Activated effector memory CD4-positive, alpha-beta T cell treated with anti-CD3 and anti-CD28 coated beads, Interleukin-2, amount 50 U/mL, for 16 hours (primary cell): Measurements from ENCODE around the gene CNKSR3.
"Not testable (repeated sequence)": the region's sequence is repeated elsewhere in the genome, so short reads cannot be mapped to it uniquely, and the experiment has no call there.

Experiments
- DNase-seq: peaks from one replicate; pipeline ENCODE4 v3.0.0-alpha.2; 2020

The CNKSR3 gene

DNA sequence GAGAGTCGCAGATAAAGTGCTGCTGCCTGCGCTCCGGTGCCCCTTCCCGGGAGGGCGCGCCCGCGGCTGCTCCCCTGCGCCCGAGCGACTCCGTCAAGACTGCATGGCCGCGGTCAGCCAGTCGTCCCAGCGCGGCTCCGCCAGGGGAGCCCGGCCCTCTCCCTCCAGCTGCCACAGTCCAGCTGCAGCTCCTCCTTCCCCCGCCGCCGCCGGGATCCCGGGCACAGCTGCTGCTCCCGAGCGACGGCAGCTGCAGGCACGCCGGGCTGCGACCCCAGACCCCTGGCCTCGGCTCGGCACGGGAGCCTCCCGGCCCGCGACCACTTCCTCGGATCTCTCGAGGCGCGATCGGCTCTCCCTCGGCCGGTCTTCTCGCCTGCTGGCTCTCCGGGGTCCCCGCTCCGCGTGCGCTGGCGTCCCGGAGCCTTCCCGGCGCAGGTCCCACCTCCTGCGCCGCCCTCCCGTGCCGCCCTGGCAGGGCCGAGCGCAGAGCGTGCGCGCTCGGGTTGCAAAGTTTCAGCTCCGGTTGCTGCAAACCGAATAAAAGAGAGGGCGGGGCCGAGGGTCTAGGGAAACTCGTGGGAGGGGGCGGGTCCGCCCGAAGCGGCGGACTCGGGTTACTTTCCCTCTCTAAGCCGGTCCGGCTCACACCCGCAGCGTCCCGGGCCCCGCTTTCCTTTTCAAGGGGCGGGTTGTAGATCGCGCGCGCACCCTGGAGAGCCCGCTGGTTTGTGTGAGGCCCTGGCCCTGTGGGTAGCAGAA is at the start of gene CNKSR3:
CNKSR3 (minus strand) TSS at position 542 of the 762 bp plus-strand sequence. CDS start 571 bp downstream, outside the sequence.
- DNase-seq, result no peak

DNA sequence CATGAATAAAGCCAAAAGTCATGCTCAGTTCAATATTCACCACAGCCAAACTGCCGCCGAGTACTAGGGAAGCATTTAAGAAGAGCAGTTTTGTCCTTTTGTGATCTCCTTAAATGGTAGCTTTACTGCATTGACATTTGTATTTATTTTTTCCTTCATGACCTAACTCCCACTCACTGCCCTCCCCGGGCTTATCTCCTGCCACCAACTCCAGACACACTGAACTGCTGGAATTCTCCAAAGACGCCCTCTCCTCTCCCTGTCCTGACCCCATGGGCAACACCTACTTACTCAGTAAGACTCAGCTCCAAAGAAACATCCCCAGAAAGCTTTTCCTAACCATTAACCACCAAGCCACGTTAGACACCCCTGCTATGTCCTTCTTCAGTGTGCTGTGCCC is 48.5 kb upstream of the CNKSR3 start:
- DNase-seq, result no peak

DNA sequence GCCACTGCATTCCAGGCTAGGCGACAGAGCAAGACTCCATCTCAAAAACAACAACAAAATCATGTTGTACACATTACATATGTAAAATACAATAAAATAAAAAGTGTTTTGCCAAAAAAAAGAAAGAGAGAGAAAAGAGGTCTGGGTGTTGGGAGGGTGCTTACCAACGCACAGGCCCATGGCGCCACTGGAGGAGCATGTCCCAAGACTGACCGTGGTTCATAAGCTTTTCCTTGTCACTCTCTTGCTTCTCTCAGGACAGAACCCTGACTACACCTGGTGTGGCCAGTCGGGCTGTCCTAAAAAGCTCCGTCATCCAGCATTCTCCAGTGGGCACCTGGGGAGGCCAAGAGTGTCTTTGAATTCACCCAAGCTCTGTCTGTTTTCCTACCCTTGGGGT is 48.0 kb upstream of the CNKSR3 start:
- DNase-seq, result no peak

DNA sequence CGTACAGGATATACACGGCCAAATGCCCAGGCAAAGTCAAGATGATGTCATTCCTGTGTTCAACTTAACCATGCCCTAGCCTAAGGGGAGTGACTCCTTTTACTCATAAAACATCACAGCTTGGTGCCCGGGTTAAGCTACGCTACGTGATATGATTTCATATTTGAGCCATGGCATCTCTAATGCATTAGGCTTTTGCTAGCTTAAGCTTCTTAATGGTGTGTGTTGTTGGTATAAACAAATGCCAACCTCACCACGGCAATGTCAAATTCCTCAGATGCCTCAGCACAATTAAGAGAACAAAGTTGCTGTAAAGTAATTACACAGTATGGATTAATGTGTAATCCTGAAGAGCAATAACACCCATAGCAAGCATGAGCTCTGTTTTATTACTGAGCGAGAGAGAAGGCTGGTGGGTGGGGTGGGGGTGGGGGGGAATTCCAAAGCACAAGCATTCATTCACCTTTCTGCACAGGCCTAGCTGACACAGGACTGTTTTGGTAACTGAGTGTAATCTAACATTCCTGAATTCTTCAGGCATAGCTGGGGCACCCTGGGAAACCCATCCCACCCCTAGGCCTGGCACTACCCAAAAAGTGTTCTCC is 44.7 kb upstream of the CNKSR3 start:
- DNase-seq, result no peak

DNA sequence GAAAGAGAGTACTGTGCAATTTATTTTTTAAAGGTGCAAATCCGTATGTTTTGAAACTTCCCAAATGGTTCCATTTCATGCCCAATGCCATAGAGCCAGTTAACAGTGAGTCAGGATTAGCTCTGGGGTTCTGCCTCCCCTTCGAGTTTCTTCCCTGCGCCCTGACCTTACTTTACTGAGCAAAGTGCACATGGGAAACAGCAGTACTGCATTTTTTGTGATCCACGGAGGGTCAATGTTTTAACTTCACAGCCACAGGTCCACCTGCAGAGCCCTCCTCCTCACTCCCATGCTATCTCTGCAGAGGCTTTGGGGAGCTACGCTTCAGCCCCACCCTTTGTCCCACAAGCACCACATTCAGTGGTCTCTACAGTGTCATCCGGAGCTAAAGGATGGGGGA is 44.0 kb upstream of the CNKSR3 start:
- no peak for DNase-seq

DNA sequence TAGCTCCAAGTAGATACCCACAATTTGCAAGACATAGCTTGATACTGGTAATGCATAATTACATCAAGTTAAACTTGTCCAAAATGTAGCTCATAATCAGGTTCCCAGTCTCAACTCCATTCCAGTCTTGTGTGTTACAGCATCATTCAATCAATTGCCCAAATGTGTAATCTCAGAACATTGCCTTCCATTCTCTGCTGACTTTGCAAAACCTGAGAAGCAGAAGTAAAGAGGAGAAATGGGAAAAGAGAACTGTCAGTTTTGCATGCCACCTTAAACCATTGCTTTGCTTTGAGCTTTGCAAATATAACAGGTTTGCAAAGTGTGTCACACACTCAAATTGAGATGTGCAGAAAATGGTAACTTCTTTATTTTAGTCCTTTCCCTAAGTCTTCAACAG is 40.3 kb upstream of the CNKSR3 start:
- DNase-seq, result no peak

DNA sequence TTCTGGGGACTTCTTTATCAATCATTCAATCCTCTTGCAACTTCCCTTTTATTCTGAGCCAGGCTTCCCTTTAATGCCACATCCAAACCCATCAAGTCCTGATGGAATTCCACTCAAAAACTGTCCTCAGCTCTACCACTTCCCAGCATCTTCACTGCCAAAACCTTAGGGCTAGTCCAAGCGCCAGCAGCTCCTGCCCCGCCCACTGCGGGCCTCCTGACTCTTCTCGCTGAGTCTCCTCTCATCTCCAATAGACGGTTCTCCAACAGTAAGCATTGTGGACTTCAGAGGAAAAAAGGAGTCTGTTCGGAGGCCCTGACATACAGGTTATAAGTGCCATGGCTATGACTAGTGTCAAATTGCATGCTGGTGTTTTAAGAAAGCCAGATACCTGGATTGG is 38.7 kb upstream of the CNKSR3 start:
- no peak for DNase-seq

DNA sequence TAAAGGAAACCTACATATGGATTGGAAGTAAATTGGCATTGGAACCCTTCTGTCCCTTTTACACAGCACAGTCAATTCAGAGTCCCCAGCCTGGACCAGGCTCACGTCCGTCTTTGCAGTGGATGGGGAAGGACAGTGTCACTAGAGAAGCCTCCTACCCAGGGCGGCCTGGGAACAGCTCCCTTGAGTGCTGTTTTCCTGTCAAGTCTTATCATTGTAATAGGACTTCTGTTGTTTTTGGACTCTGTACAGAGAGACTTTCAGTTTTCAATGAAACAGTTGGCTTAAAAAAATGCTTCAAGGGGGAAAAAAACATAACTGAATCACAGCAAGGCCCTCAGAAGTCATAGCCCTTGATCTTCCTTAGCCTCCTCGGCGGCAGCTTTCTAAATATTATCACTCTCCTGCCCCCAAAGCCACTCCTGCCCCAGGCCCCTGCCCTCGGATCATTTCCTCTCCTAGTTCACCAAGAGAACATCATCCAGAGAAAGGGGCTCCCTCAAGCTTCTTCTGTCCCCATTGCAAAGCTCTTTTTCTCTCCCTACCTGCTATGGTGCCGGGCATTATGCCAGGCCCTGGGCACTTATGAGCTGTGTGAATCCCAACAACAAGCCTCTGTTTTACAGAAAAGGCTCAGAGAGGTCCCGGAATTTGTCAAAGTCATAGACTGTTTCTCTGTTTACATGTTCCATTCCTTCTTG is 37.8 kb upstream of the CNKSR3 start:
- DNase-seq, result no peak

DNA sequence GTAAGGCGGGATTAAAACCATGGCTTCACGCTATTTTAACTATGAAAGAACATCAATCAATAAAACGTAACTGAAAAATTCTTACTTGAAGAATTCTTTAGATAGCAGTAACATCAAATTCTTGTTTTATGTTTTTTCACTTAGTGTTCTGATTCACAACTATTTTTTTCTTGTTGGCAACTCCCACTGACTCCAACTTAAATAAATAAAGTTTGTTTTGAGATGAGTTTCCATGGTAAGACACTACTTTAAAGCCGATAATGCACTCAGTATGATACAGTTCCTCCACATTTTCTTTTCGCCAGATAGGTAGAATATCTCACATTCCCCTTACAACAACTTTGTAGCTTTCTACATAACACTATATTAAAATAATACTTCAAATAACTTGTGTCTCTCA is 33.1 kb upstream of the CNKSR3 start:
- no peak for DNase-seq

DNA sequence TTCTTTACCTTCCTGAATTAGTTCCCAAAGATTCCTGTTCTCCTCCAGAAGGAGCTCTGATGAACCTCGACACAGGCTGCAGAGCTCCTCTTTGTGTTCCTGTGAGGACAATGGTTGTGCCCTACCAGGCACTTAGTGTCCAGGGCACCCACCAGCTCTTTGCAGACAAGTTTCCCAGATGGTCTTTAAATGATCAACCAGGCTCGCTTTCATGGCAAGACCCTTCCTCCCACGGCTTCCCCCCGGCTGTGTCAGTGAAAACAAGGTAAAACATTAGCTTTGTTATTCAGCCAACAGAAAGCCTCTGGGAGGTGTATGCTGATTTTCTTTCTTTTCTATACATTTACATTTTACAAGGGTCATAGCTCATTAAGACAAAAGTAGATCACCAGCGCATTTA is 32.3 kb upstream of the CNKSR3 start:
- no peak for DNase-seq

DNA sequence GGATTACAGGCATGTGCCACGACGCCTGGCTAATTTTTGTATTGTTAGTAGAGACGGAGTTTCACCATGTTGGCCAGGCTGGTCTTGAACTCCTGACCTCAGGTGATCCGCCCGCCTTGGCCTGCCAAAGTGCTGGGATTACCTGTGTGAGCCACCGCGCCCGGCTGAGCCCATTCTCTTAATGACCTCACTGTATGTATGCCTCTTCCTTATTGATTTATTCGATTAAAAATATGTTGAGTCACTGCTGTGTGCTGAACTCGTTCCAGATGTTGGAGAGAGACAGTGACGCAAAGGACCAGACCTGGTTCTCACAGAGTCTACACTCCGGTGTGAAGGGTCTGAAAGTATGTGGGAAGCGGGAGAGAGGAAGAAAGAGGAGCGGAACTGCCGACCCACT is 31.4 kb upstream of the CNKSR3 start:
- DNase-seq, result not testable (repeated sequence)

DNA sequence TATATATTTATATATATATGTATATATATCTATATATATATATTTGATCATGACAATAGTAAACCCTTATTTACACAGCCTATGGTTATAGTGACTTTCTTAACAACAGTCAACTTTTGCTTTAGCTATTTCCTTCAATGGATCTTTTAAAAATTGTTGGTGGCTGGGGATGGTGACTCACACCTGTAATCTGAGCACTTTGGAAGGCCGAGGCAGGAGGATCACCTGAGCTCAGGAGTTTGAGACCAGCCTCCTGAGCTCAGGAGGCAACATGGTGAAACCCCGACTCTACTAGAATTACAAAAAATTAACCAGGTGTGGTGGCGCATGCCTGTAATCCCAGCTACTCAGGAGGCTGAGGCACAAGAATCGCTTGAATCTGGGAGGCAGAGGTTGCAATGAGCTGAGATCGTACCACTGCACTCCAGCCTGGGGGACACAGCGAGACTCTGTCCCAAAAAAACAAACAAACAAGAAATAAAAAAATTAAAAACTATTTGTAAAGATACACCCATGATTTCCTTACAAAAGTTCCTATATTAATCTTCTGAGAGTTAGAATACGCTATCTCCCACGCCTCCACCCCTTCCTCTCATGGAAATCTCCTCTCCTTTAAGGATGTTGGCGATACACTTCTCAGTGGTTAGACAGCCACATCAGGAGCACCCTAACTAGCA is 29.2 kb upstream of the CNKSR3 start:
- DNase-seq, result no peak

DNA sequence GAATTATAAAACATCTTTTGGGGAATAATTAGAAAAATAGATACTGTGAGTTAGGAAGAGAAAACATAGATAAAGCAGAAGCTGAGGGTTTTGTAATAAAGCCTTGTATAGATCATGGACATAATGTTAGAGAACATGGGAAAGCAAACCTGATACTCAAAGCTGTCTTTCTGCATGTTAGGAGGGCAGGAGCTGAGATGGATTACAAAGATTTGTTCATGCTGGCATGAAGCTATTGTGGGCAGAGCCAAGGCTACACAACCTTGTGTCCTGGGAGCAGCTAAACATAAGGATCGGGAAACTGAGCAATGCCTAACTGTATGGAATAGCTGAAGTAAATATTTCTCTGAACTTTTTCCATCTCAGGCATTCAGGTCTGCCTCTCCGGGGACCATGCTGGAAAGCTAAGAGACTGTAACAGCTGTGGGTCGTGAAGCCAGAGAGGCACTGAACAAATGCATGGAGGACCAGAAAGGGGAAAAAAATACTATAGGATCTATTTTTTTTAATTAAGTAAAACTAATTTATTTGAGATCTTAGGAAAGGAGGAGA is 28.2 kb upstream of the CNKSR3 start:
- DNase-seq, result no peak

DNA sequence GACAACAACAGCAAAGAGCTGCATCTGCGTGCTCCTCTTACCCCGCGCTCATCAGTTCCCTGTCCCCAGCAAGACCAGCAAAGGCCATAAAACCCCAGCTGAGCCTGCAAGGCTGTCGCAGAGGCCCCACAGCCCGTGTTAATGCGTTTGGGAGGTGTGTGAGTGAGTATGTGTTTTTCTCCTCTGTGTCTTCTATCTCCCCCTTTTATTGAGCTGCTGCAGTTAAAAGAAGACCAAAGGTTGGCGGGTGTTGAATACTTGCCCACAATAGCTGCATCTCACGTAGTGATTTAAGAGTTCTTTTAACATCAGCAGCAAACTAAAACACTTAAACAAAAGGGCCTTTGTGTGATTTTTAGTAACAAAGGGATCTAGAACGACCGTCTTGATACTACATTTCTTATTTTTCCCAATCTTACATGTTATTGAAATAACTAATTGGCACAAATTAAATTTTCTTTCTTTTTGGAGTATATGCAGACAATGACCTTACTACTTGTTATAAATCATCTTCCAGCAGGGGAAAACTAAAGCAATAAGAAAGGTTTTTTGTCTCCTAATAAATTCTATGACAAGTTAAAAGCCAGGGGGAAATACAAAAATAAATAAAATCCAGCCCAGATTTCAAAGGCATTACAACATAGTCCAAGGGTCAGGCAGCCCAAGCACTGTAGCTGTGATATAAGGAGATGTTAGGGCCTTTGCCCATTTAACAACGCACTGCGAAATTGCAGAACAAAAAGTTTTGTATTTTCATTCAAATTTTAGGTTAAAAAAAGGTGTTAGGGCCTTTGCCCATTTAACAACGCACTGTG is 27.2 kb upstream of the CNKSR3 start:
- no peak for DNase-seq

DNA sequence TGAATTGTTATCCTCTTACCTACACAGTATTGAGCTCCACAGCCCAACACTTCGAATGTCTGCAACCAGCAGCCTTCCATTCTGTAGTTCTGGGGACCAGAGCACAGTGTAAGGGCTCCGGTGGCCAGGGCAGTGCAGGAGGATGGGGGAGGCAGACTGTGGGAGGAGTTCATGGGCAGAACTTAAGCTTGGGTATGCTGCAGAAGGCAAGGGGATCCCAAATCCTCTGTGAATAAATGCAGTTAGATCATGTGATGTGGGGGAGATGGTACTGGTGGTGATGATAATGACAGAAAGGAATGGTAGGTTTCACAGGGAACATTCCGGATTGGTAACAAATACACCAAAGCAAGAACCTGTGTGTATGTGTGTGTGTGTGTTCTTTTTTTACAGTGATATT is 26.5 kb upstream of the CNKSR3 start:
- no peak for DNase-seq

DNA sequence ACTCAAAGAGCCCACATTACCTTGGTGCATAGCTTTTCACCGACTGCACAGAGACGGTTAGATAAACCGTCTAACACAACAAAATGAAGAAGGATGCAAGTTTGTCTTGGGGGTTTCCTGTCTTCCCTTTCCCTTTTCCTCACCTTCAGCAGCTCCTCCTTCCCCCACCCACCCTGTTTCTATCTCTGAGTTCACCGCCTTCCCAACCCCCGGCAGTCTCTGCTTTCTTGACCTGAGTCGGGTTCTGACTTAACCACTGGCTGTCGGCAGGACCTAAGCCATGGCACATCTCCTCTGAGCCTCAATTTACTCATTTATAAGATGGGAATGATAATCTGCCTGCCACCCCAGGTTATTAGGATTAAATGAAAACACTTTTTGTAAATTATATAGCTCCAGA is 25.8 kb upstream of the CNKSR3 start:
- DNase-seq, result no peak

DNA sequence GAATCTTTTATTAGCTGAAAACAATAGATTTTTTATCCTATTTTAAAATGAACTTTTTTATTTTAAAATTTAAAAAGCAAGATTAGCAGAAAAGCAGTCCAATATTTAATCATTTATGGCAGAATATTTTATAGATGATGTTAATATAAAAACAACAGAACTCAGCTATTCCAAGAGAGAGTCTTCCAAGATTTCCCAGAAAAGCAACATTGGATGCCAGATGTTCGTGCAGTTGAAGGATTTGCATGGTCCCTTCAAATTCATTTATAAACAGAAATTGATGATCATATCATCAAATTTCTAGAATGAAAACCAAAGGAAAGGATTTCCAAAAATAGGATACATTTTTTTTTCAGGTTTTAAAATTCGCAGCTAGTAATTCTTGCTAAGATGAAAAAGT is 25.4 kb upstream of the CNKSR3 start:
- DNase-seq, result no peak

DNA sequence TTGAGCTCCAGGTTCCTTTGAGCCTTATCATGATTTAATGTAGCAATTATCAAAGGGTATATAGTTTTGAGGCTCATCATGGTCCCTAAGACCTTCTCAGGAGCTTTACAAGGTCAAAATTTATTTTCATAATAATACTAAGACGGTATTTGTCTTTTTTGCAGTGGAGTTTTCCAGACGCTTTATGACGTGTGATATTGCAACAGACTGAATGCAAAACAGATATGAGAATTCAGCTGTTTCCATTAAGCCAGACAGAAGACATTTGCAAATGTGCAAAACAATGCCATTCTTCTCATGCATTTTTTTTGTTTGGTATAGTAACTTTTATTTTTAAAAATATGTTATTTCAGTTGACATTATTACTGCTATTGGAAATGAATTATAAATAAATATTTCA is 24.7 kb upstream of the CNKSR3 start:
- DNase-seq, result no peak

DNA sequence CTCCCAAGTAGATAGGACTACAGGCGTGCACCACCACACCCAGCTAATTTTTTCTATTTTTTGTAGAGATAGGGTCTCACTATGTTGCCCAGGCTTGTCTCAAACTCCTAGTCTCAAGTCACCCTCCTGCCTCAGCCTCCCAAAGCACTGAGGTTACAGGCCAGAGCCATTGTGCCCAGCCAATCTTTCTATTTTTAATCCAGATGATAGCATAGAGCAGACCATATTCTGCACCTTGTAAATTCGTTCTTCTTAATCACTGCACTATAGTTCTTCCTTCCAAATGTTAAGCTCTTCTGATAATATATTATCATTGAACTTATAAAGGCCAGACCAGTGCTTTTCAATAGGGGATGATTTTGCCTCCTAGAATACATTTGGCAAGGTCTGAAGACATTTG is 24.0 kb upstream of the CNKSR3 start:
- DNase-seq, result no peak

DNA sequence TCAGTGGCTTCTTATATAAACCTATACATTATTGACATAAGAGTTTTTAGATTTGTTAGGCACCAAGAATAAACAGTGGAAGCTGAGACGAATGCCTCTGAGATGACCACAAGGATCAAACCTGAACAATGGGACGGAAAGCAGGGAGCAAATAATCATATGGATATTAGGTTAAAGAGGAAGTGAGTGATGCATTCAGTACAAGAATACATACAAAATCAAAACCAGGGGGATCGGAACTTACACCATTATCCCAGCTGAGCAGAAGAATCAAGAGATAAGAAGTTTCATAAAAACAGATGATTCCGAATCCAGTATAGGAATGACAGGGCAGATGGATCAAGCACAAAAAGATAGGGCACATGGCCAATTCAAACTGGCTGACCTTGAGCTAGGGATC is 21.9 kb upstream of the CNKSR3 start:
- no peak for DNase-seq

DNA sequence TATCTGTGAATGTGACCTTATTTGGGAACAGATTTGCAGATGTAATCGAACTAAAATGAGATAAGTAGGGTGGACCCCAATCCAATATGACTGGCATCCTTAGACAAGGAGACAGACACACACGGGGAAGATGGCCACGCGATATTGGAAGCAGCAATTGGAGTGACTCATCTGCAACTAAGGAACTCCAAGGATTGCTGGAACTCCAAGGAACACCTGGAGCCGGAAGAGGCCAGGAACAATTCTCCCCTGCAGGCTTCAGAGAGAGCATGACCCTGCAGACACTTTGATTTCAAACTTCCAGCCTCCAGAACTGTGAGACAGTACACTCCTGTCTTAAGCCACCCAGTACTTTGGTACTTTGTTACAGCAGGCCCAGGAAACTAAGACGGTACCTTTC is 19.5 kb upstream of the CNKSR3 start:
- DNase-seq, result no peak

DNA sequence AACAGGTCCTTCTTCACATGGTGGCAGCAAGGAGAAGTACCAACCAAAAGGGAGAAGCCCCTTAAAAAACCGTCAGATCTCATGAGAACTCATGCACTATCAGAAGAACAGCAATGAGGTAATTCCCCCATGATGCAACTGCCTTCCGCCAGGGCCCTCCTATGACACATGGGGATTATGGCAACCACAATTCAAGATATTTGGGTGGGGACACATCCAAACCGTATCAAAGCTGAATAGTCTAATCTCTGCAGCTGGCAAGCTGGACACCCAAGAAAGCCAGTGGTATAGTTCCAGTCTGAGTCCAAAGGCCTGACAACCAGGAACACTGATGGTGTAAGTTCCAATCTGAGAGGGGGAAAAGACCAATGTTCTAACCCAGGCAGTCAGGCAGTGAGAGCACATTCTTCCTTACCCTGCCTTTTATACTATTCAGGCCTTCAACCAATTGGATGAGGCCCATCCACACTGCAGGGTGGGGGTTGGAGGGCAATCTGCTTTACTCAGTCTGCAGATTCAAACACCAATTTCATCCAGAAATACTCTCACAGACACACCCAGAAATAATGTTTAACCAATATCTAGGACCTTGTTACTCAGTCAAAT is 17.9 kb upstream of the CNKSR3 start:
- DNase-seq, result no peak
